Naive B cell (primary cell): ENCODE measurements around the gene SLC7A6. TPM values are rescaled to one million over a fixed set of nuclear protein-coding genes. Genes with fewer than 3 reads are reported as not detected.

Source experiments
- ATAC-seq, 2 donors: fragments of 150-1000 bp; cut with Tn5 transposase; 2 replicates each; pipeline ENCODE4 v1.10.0; 2021; ENCODE audit warnings: low read depth in 2 of 2, mild to moderate bottlenecking in 2 of 2, moderate library complexity in 2 of 2
- DNase-seq: peaks from one replicate; pipeline ENCODE4 v3.0.0; 2022
- H3K27ac Mint-ChIP-seq, 6 donors: one replicate each; pipeline ENCODE4 v1.8.0; 2020 to 2022; ENCODE audit warnings: mild to moderate bottlenecking in 6 of 6, mixed read lengths in 6 of 6, moderate library complexity in 5 of 6, inconsistent platforms in 2 of 6
- H3K27me3 Mint-ChIP-seq, 3 donors: one replicate each; pipeline ENCODE4 v1.8.0; 2021 to 2022; ENCODE audit warnings: mixed read lengths in 3 of 3, mild to moderate bottlenecking in 1 of 3
- H3K36me3 Mint-ChIP-seq, 2 donors: one replicate each; pipeline ENCODE4 v1.8.0; 2020 to 2022; ENCODE audit warnings: mixed read lengths in 2 of 2, inconsistent platforms in 1 of 2, mild to moderate bottlenecking in 1 of 2
- H3K4me1 Mint-ChIP-seq, 3 donors: one replicate each; pipeline ENCODE4 v1.8.0; 2020 to 2022; ENCODE audit warnings: mixed read lengths in 3 of 3, inconsistent platforms in 1 of 3, mild to moderate bottlenecking in 1 of 3, moderate library complexity in 1 of 3
- H3K4me3 Mint-ChIP-seq, 8 donors: one replicate each; pipeline ENCODE4 v1.8.0; 2020 to 2022; ENCODE audit warnings: mild to moderate bottlenecking in 8 of 8, mixed read lengths in 8 of 8, moderate library complexity in 8 of 8, inconsistent platforms in 2 of 8
- H3K9me3 Mint-ChIP-seq, 7 donors: one replicate each; pipeline ENCODE4 v1.8.0; 2020 to 2022; ENCODE audit warnings: mixed read lengths in 7 of 7, mild to moderate bottlenecking in 5 of 7, inconsistent platforms in 2 of 7, moderate library complexity in 1 of 7
- polyA plus RNA-seq, 6 donors: library from polyadenylated mRNA; unstranded; fragments of 300-500 nt; fragmentation: Illumina TruSeq; gene quantifications; one replicate each; pipeline ENCODE4 v1.2.3, GENCODE V29; 2021; ENCODE audit warnings: low read depth in 6 of 6

The SLC7A6 gene
- polyA plus RNA-seq, result 10 to 100 TPM in 5 of 6 donors, 1 to 10 TPM in 1; 6.5 to 16.4 (median 13.5) TPM

DNA sequence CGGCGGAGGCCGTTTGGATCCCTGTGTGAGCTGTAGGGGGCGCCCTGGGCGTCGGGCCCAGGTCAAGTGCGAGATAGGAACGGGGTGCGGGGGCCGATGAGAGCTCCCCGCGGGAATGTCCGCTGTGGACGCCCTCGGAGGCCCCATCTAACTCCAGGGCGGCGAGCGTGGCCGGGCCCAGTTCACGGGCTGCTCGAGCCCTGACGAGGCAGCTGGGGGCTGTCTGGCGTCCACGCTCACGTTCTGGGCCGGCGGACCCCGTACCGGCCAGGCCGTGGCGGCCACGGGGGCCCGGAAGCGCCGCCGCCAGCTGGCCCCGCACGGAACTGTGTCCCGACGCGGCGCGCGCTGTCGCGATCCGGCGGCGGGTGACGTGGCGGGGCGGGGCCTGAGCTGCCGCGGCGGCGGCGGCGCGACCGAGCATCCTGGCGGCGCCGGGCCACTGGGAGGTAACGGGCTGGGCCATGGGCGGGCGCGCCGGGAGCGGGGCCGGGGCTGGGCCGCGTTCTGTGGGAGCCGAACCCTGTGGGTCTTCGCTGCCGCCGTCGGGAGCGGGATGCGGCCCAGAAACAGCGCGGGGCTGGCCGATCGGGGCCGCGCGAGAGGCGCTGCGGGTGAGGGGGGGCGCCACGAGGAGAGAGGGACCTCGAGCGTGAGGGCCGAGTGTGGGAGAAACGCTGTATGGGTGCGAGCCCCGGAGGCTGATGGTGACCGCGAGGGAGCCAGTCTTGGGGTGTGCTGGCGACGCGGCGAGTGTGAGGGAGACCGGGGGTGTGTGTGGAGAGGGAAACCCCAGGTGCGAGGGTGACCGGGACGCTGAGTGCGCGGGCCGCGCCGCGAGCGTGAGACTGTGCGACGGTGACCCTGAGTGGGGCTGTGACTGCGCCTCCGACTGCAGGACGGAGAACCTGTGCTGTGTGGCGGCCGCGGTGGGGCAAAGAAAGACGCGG, at the start of gene SLC7A6:
TSS of gene SLC7A6 (plus strand) at position 399 of the 950 bp plus-strand sequence. CDS start 10,201 bp downstream, outside the sequence.
- Mint-ChIP-seq H3K27me3 (no peaks in the 10 kb centered on the region), H3K27ac (peak within 1 kb of the TSS; percentile 97 to 99 (median 98)), H3K36me3 (peaks cover 0 to 5% of the 10 kb centered on the region in 2 donors), H3K4me1 (peaks cover 33 to 57% (median 52%) of the 10 kb centered on the region in 3 donors), H3K4me3 (peak within 1 kb of the TSS; percentile 88 to 99 (median 96)), H3K9me3 (no peaks in the 10 kb centered on the region)
- DNase-seq (peak; percentile 86), ATAC-seq (peak; percentile 74 to 76)

GRCh38 chr16:68214726-68215125, 49.6 kb upstream of the SLC7A6 start:
- DNase-seq (no peak), ATAC-seq (no peak)
- H3K4me1 Mint-ChIP-seq, result peaks cover 6 to 17% (median 11%) of the 10 kb centered on the region in 3 donors
- no peaks in the 10 kb centered on the region for H3K9me3 Mint-ChIP-seq
- no peaks in the 10 kb centered on the region for H3K27me3 Mint-ChIP-seq
- peak overlapping the region in 3 of 6 donors; percentile 12 to 60 (median 60) for H3K27ac Mint-ChIP-seq
- peaks cover 0 to 15% of the 10 kb centered on the region in 2 donors for H3K36me3 Mint-ChIP-seq
- H3K4me3 Mint-ChIP-seq, result no peak overlapping the region

- Mint-ChIP-seq H3K9me3 (no peaks in the 10 kb centered on the region), H3K4me3 (no peak overlapping the region), H3K27me3 (no peaks in the 10 kb centered on the region), H3K36me3 (peaks cover 0 to 15% of the 10 kb centered on the region in 2 donors), H3K27ac (peak overlapping the region in 4 of 6 donors; percentile 12 to 60 (median 25)), H3K4me1 (peaks cover 6 to 16% (median 11%) of the 10 kb centered on the region in 3 donors)
- DNase-seq, result no peak
- no peak for ATAC-seq
Measured at GRCh38 chr16:68215302-68215701, 49.0 kb upstream of the SLC7A6 start.

DNA sequence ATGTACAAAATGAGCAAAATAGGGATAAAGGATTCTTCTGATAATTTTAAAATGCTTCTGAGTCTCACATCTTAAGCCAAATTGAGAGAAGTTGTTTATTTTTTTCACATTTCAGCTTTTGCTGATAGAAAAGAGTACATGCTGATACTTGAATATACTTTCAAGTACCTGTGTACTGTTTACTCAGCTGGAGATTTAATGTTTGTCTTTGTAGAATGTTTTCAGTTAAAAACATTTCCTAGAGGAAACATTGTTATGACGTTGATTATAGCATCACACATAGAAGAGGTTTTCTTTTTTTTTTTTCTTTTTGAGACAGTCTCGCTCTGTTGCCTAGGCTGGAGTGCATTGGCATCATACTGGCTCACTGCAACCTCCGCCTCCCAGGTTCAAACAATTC, 48.1 kb upstream of the SLC7A6 start:
- no peak for ATAC-seq
- peaks cover 5 to 19% of the 10 kb centered on the region in 2 donors for H3K36me3 Mint-ChIP-seq
- DNase-seq, result no peak
- H3K27ac Mint-ChIP-seq, result peak overlapping the region in 2 of 6 donors; percentile 46 to 60
- H3K4me3 Mint-ChIP-seq, result no peak overlapping the region
- H3K27me3 Mint-ChIP-seq, result no peaks in the 10 kb centered on the region
- H3K9me3 Mint-ChIP-seq, result no peaks in the 10 kb centered on the region
- H3K4me1 Mint-ChIP-seq, result peaks cover 6 to 16% (median 11%) of the 10 kb centered on the region in 3 donors

GRCh38 chr16:68217506-68217905, 46.8 kb upstream of the SLC7A6 start:
- peaks cover 9 to 27% of the 10 kb centered on the region in 2 donors for H3K36me3 Mint-ChIP-seq
- H3K27ac Mint-ChIP-seq, result peak overlapping the region in 2 of 6 donors; percentile 14 to 39
- peaks cover 6 to 14% (median 8%) of the 10 kb centered on the region in 3 donors for H3K4me1 Mint-ChIP-seq
- no peaks in the 10 kb centered on the region for H3K9me3 Mint-ChIP-seq
- no peak for DNase-seq
- no peaks in the 10 kb centered on the region for H3K27me3 Mint-ChIP-seq
- ATAC-seq, result no peak
- H3K4me3 Mint-ChIP-seq, result no peak overlapping the region

DNA sequence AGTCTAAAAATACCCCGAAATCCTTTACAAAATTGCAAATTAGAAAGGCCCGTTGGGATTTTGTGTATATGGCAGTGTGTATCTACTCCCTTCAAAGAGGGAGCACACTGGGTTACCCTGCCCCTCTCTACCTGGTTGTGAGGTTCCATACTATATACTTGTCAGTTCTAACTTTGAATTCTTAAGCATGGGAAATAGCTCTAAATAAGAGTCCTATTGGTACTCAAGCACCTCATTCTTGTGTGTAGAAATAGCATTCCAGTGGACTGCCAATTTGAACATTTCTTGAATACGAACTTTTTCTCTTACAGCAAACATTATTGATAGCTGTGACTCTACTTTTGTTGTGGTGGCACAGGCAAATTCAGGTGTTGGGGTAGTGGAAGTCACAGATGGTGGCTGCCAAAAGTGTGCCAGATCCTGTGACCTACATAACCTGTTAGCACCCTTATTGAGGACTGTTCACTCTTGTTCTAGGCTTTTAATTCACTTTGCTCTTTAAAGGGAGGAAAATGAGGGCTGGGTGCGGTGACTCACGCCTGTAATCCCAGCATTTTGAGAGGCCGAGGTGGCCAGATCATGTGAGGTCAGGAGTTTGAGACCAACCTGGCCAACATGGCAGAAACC, 44.5 kb upstream of the SLC7A6 start:
- ATAC-seq, result no peak
- Mint-ChIP-seq H3K9me3 (no peaks in the 10 kb centered on the region), H3K4me1 (peaks cover 6 to 10% (median 8%) of the 10 kb centered on the region in 3 donors), H3K27ac (peak overlapping the region in 3 of 6 donors; percentile 75 to 85 (median 76)), H3K4me3 (no peak overlapping the region), H3K27me3 (no peaks in the 10 kb centered on the region), H3K36me3 (peaks cover 9 to 32% of the 10 kb centered on the region in 2 donors)
- no peak for DNase-seq

- H3K9me3 Mint-ChIP-seq, result no peaks in the 10 kb centered on the region
- H3K36me3 Mint-ChIP-seq, result peaks cover 9 to 16% of the 10 kb centered on the region in 2 donors
- no peaks in the 10 kb centered on the region for H3K27me3 Mint-ChIP-seq
- no peak for ATAC-seq
- H3K27ac Mint-ChIP-seq, result peak overlapping the region in 1 of 6 donors; percentile 9
- no peak overlapping the region for H3K4me3 Mint-ChIP-seq
- DNase-seq, result no peak
- H3K4me1 Mint-ChIP-seq, result peaks cover 15 to 30% (median 24%) of the 10 kb centered on the region in 3 donors
Measured at GRCh38 chr16:68223072-68223471, 41.3 kb upstream of the SLC7A6 start.

GRCh38 chr16:68226116-68226515, 38.2 kb upstream of the SLC7A6 start:
- Mint-ChIP-seq H3K36me3 (peaks cover 5 to 14% of the 10 kb centered on the region in 2 donors), H3K27ac (peak overlapping the region in 5 of 6 donors; percentile 56 to 88 (median 68)), H3K9me3 (no peaks in the 10 kb centered on the region), H3K4me1 (peaks cover 19 to 38% (median 34%) of the 10 kb centered on the region in 3 donors), H3K4me3 (peak overlapping the region in 1 of 8 donors; percentile 60), H3K27me3 (no peaks in the 10 kb centered on the region)
- ATAC-seq, result no peak
- no peak for DNase-seq

DNA sequence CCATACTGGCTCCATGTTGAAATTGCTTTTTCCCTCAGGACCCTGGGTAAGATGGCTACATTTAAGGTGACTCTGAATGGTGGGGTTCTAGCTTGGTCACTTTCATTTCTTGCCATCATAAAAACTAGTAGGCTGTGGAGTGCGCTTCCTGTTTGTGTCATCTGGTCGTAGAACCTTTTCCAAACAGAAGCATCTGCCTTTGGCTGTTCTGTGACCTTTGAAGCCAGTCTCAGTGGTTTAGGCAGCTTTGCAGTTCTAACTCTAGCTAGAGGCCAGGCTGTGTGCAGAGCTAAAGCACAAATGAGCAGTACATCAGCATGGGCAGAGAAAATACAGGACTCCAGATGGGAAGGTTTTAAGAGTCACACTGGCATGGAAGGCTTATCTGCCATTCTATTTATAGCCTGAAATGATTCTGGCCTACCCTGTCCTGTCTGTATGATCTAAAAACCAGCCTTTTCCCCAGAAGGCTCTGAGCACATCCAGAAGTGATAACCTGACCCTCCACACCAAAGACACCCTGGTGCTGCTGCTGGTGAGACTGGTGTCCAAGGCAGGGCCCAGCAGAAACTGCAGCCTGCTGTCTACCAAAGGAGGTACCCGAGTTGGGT, 37.0 kb upstream of the SLC7A6 start:
- Mint-ChIP-seq H3K36me3 (peaks cover 0 to 6% of the 10 kb centered on the region in 2 donors), H3K27me3 (no peaks in the 10 kb centered on the region), H3K9me3 (no peaks in the 10 kb centered on the region), H3K27ac (peak overlapping the region; percentile 37 to 90 (median 84)), H3K4me1 (peaks cover 19 to 38% (median 34%) of the 10 kb centered on the region in 3 donors), H3K4me3 (peak overlapping the region in 5 of 8 donors; percentile 22 to 79 (median 49))
- ATAC-seq (peak; percentile 44 to 55), DNase-seq (no peak)

GRCh38 chr16:68227850-68228553, 36.3 kb upstream of the SLC7A6 start:
- peak overlapping the region in 6 of 8 donors; percentile 15 to 79 (median 41) for H3K4me3 Mint-ChIP-seq
- H3K4me1 Mint-ChIP-seq, result peaks cover 19 to 38% (median 34%) of the 10 kb centered on the region in 3 donors
- H3K9me3 Mint-ChIP-seq, result no peaks in the 10 kb centered on the region
- peak overlapping the region in 4 of 6 donors; percentile 42 to 90 (median 84) for H3K27ac Mint-ChIP-seq
- H3K27me3 Mint-ChIP-seq, result no peaks in the 10 kb centered on the region
- no peaks in the 10 kb centered on the region for H3K36me3 Mint-ChIP-seq
- DNase-seq (no peak), ATAC-seq (no peak)

GRCh38 chr16:68228652-68229051, 35.7 kb upstream of the SLC7A6 start:
- ATAC-seq, result no peak
- H3K4me3 Mint-ChIP-seq, result no peak overlapping the region
- H3K36me3 Mint-ChIP-seq, result no peaks in the 10 kb centered on the region
- peak overlapping the region in 1 of 6 donors; percentile 87 for H3K27ac Mint-ChIP-seq
- H3K4me1 Mint-ChIP-seq, result peaks cover 24 to 43% (median 40%) of the 10 kb centered on the region in 3 donors
- no peaks in the 10 kb centered on the region for H3K27me3 Mint-ChIP-seq
- no peaks in the 10 kb centered on the region for H3K9me3 Mint-ChIP-seq
- no peak for DNase-seq

- peak overlapping the region in 2 of 6 donors; percentile 28 to 34 for H3K27ac Mint-ChIP-seq
- peak overlapping the region in 2 of 8 donors; percentile 5 to 10 for H3K4me3 Mint-ChIP-seq
Measured at GRCh38 chr16:68229431-68230175, 34.7 kb upstream of the SLC7A6 start.

More at GRCh38 chr16:68229431-68230175, 34.7 kb upstream of the SLC7A6 start:
- no peaks in the 10 kb centered on the region for H3K9me3 Mint-ChIP-seq
- no peaks in the 10 kb centered on the region for H3K27me3 Mint-ChIP-seq
- DNase-seq (peak; percentile 35), ATAC-seq (peak; percentile 24 to 32)
- peaks cover 25 to 51% (median 44%) of the 10 kb centered on the region in 3 donors for H3K4me1 Mint-ChIP-seq
- H3K36me3 Mint-ChIP-seq, result no peaks in the 10 kb centered on the region
